ENCODE results near the gene IGF2.

IGF2 gene

DNA sequence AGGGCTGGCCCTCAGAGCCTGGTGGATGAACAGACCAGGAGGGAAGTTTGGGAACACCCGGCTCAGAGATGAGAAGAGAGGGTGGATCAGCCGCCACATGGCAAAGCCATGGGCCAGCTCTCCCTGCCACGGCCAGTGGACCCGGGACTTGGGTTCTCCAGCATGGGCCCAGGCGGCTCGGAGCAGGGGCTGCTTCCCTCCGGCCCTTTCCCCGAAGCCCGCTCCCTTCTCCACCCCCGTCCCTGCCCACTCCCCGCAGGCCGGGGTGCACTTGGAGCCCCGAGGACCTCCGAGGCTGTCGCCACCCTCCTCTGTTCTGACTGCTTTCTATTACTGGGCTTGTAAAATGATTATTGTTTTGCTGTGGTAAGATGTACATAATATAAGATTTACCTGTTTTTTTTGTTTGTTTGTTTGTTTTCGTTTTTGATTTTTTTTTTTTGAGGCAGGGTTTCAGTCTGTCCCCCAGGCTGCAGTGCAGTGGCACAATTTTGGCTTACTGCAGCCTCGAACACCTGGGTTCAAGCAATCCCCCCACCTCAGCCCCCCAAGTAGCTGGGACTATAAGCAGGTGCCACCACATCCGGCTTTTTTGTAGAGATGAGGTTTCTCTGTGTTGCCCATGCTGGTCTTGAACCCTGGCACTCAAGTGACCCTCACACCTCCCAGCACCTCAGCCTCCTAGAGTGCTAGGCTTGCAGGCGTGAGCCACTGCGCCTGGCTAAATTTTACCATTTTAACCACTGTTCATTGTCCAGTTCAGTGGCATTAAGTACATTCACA lies 43.7 kb upstream of the IGF2 start:
- no peaks in the 10 kb centered on the region for H3K36me3 ChIP-seq (ENCODE audit: control insufficient read depth, insufficient read depth, low read length)
- TF ChIP-seq, protein P1, sequence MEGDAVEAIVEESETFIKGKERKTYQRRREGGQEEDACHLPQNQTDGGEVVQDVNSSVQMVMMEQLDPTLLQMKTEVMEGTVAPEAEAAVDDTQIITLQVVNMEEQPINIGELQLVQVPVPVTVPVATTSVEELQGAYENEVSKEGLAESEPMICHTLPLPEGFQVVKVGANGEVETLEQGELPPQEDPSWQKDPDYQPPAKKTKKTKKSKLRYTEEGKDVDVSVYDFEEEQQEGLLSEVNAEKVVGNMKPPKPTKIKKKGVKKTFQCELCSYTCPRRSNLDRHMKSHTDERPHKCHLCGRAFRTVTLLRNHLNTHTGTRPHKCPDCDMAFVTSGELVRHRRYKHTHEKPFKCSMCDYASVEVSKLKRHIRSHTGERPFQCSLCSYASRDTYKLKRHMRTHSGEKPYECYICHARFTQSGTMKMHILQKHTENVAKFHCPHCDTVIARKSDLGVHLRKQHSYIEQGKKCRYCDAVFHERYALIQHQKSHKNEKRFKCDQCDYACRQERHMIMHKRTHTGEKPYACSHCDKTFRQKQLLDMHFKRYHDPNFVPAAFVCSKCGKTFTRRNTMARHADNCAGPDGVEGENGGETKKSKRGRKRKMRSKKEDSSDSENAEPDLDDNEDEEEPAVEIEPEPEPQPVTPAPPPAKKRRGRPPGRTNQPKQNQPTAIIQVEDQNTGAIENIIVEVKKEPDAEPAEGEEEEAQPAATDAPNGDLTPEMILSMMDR (IDR thresholded peaks at IDR 0.05; ENCODE audit: insufficient read depth, low read length, poor library complexity, severe bottlenecking) = no peak
- no peak overlapping the region for H3K4me3 ChIP-seq (replicated peaks; ENCODE audit: low read depth, low read length)
- no peak for DNase-seq (ENCODE audit: extremely low read depth, insufficient read length)
- no peaks in the 10 kb centered on the region for H3K27me3 ChIP-seq (replicated peaks; ENCODE audit: control insufficient read depth, insufficient read depth, low read length)

GRCh38 chr11:2182075-2182474 lies 42.9 kb upstream of the IGF2 start:
- TF ChIP-seq, protein P1 (IDR thresholded peaks at IDR 0.05; ENCODE audit: insufficient read depth, low read length, poor library complexity, severe bottlenecking) = no peak
- Histone ChIP-seq H3K4me3 (replicated peaks; ENCODE audit: low read depth, low read length) (no peak overlapping the region), H3K27me3 (replicated peaks; ENCODE audit: control insufficient read depth, insufficient read depth, low read length) (no peaks in the 10 kb centered on the region), H3K36me3 (ENCODE audit: control insufficient read depth, insufficient read depth, low read length) (no peaks in the 10 kb centered on the region)
- no peak for DNase-seq (ENCODE audit: extremely low read depth, insufficient read length)

DNA sequence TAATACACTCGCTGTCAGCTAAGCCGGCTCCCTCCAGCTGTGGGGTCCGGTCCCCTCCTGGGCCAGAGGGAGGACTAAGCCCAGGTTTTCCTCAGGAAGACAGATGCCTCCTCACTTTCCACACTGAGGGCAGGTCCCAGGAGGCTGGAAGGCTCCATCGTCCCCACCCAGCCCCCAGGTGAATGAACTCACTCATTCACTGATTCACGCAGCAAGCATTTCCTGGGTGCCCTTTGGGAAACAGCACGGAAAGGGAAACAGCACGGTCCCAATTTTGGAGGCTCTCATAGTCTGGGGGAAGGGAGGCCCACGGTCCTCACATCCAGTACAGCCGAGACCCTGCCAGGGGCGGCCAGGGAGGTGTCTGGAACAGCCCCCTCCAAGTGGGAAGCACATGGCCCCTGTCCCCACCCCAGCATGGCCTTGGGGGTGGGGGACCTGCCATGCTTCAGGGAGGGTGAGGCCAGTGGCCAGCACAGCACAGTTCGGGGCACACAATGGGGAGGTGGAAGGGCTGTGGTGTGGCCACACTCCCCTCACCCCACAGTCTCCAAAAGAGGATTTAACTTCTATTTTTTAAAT lies 41.7 kb upstream of the IGF2 start:
- no peaks in the 10 kb centered on the region for H3K36me3 ChIP-seq (ENCODE audit: control insufficient read depth, insufficient read depth, low read length)
- DNase-seq (ENCODE audit: extremely low read depth, insufficient read length) = no peak
- no peak overlapping the region for H3K4me3 ChIP-seq (replicated peaks; ENCODE audit: low read depth, low read length)
- TF ChIP-seq, protein P1 (IDR thresholded peaks at IDR 0.05; ENCODE audit: insufficient read depth, low read length, poor library complexity, severe bottlenecking) = no peak
- no peaks in the 10 kb centered on the region for H3K27me3 ChIP-seq (replicated peaks; ENCODE audit: control insufficient read depth, insufficient read depth, low read length)

DNA sequence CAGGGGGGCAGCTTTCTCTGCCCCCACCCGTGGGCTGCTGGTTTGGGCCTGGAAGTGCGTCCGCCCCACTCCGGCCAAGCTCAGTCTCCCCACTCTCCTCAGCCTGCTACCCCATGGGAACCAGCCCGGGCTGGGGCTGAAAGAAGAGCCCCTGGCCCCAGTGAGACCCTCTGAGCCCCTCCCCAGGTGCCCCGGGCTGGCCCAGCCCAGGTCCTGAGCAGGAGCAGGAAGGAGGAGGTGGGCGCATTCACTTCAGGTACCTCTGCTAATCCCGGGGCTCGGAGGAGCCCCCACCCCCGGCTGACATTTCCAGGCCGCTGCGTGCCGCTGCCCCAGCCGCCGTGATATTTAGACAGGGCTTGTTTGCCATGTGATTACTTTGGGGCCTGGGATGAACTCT lies 41.2 kb upstream of the IGF2 start:
- TF ChIP-seq, protein P1 (IDR thresholded peaks at IDR 0.05; ENCODE audit: insufficient read depth, low read length, poor library complexity, severe bottlenecking) = no peak
- no peak for DNase-seq (ENCODE audit: extremely low read depth, insufficient read length)
- Histone ChIP-seq H3K36me3 (ENCODE audit: control insufficient read depth, insufficient read depth, low read length) (no peaks in the 10 kb centered on the region), H3K4me3 (replicated peaks; ENCODE audit: low read depth, low read length) (no peak overlapping the region), H3K27me3 (replicated peaks; ENCODE audit: control insufficient read depth, insufficient read depth, low read length) (no peaks in the 10 kb centered on the region)

- Histone ChIP-seq H3K36me3 (ENCODE audit: control insufficient read depth, insufficient read depth, low read length) (no peaks in the 10 kb centered on the region), H3K4me3 (replicated peaks; ENCODE audit: low read depth, low read length) (no peak overlapping the region), H3K27me3 (replicated peaks; ENCODE audit: control insufficient read depth, insufficient read depth, low read length) (no peaks in the 10 kb centered on the region)
- TF ChIP-seq, protein P1 (IDR thresholded peaks at IDR 0.05; ENCODE audit: insufficient read depth, low read length, poor library complexity, severe bottlenecking) = no peak
- no peak for DNase-seq (ENCODE audit: extremely low read depth, insufficient read length)
Observed at GRCh38 chr11:2179516-2179915, 40.3 kb upstream of the IGF2 start.
